ENCODE data around the gene PCNA.
"Not testable (repeated sequence)": the region's sequence is repeated elsewhere in the genome, so short reads cannot be mapped to it uniquely, and the experiment has no call there.

Gene PCNA

DNA sequence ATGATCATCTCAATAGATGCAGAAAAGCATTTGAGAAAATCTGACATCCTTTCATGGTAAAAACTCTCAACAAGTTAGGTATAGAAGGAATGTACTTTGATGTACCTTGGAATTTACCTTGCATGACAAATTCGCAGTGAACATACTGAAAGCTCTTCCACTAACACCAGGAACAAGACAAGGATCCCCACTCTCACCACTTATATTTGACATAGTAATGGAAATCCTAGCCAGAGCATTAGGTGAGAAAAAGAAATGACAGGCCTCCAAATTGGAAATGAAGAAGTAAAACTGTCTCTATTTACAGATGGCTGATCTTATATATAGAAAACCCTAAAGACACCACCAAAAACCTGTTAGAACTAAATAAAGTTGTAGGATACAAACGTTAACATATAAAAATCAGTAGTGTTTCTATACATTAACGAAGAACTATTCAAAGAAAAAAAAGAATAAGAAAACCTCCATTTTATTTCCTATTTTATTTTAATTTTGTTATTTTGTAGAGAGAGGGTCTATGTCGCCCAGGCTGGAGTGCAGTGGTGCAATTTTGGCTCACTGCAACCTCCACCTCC lies 26.9 kb downstream of the PCNA start:
- Mint-ChIP-seq H3K9me3 (no peaks in the 10 kb centered on the region), H3K36me3 (peaks cover 3% of the 10 kb centered on the region), H3K27ac (no peak overlapping the region), H3K27me3 (no peaks in the 10 kb centered on the region), H3K4me3 (no peak overlapping the region), H3K4me1 (peaks cover 23% of the 10 kb centered on the region)

GRCh38 chr20:5091902-5092301 lies 27.9 kb downstream of the PCNA start:
- H3K27ac Mint-ChIP-seq: no peak overlapping the region

DNA sequence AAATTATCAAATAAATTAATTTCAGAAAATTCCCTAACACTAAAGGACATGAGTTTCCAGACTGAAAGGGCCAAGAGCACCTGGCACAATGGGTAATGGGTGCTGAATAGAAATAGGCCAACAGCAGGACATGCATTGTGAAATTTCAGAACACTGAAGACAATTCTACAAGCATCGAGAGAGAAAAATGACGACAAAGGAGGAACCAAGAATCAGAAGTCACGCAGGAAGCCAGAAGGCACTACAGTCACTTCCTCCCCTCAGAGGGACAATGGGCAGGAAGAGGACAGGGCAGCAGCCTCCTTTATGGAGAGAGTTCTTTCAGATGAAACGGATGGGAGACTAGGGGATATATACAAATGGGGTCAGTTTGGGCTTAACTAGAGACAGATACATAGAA lies 29.6 kb downstream of the PCNA start:
- H3K9me3 Mint-ChIP-seq: no peaks in the 10 kb centered on the region
- H3K4me1 Mint-ChIP-seq: peaks cover 23% of the 10 kb centered on the region
- H3K27me3 Mint-ChIP-seq: no peaks in the 10 kb centered on the region
- no peak overlapping the region for H3K4me3 Mint-ChIP-seq
- peaks cover under 1% of the 10 kb centered on the region for H3K36me3 Mint-ChIP-seq
- H3K27ac Mint-ChIP-seq: peak overlapping the region; percentile 83

More at GRCh38 chr20:5091902-5092301, 27.9 kb downstream of the PCNA start:
- Mint-ChIP-seq H3K4me3 (no peak overlapping the region), H3K9me3 (no peaks in the 10 kb centered on the region), H3K36me3 (peaks cover 3% of the 10 kb centered on the region), H3K4me1 (peaks cover 23% of the 10 kb centered on the region), H3K27me3 (no peaks in the 10 kb centered on the region)

DNA sequence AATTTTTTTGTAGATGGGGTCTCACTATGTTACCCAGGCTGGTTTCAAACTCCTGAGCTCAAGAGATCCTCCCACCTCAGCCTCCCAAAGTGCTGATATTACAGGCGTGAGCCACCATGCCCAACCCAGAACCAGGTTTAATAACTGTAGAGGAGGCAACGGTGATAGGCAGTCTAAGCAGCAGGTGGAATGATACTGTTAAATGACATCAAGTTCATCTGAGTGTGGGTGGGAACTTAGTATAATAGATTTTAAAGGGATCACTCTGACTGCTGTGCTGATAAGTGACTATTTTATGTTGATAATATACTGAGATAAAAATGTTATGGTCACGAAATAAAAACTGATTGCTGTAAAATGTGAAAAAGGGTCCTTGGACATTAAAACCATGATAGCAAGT lies 31.1 kb downstream of the PCNA start:
- no peak overlapping the region for H3K4me3 Mint-ChIP-seq
- peaks cover 23% of the 10 kb centered on the region for H3K4me1 Mint-ChIP-seq
- no peaks in the 10 kb centered on the region for H3K36me3 Mint-ChIP-seq
- H3K9me3 Mint-ChIP-seq: no peaks in the 10 kb centered on the region
- no peaks in the 10 kb centered on the region for H3K27me3 Mint-ChIP-seq
- H3K27ac Mint-ChIP-seq: no peak overlapping the region

DNA sequence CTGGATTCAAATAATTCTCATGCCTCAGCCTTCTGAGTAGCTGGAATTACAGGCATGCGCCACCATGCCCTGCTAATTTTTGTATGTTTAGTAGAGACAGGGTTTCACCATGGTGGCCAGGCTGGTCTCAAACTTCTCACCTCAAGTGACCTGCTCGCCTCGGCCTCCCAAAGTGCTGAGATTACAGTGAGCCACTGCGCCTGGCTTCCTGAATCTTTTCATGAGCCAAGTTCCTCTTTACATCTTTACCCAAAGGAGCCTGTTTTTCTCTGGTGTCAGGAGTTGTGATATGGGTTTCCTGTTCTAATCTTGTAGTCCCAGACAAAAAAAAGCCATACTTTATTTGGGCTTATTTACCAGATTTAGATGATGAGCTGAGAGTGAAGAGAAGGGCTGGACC lies 34.4 kb downstream of the PCNA start:
- H3K4me3 Mint-ChIP-seq: no peak overlapping the region
- no peaks in the 10 kb centered on the region for H3K36me3 Mint-ChIP-seq
- peaks cover 21% of the 10 kb centered on the region for H3K4me1 Mint-ChIP-seq
- no peak overlapping the region for H3K27ac Mint-ChIP-seq
- H3K27me3 Mint-ChIP-seq: no peaks in the 10 kb centered on the region
- H3K9me3 Mint-ChIP-seq: no peaks in the 10 kb centered on the region

- no peaks in the 10 kb centered on the region for H3K27me3 Mint-ChIP-seq
- H3K27ac Mint-ChIP-seq: peak overlapping the region; percentile 66
- H3K4me3 Mint-ChIP-seq: no peak overlapping the region
- no peaks in the 10 kb centered on the region for H3K36me3 Mint-ChIP-seq
- H3K9me3 Mint-ChIP-seq: no peaks in the 10 kb centered on the region
- H3K4me1 Mint-ChIP-seq: peaks cover 32% of the 10 kb centered on the region
Observed at GRCh38 chr20:5080384-5080877, 39.3 kb downstream of the PCNA start.

DNA sequence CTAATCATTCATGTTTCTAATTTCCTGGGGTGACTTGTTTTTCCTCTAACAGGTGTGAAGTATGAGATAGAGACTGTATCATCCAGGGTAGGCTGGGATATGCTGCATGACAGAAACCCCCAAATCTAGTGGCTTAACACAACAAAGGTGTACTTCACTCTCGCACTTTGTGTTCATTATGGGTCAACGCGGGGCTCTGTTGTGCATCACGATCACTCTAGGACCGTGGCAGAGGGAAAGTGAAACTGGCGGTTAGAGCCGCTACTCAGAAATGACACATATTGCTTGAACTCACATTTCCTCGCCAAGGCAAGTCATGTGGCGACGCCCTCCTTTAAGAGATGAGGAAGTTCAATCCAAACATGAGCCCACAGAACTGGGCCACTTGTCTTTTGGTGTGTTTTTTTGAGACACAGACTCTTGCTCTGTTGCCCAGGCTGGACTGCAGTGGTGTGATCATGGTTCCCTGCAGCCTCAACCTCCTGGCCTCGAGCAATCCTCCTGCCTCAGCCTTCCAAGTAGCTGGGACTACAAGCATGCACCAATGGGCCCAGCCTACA lies 41.3 kb downstream of the PCNA start:
- Mint-ChIP-seq H3K4me3 (peak overlapping the region; percentile 70), H3K9me3 (no peaks in the 10 kb centered on the region), H3K27ac (peak overlapping the region; percentile 89), H3K36me3 (no peaks in the 10 kb centered on the region), H3K4me1 (peaks cover 32% of the 10 kb centered on the region), H3K27me3 (no peaks in the 10 kb centered on the region)

- H3K4me3 Mint-ChIP-seq: peak overlapping the region; percentile 70
- peaks cover 32% of the 10 kb centered on the region for H3K4me1 Mint-ChIP-seq
- no peaks in the 10 kb centered on the region for H3K36me3 Mint-ChIP-seq
- no peaks in the 10 kb centered on the region for H3K27me3 Mint-ChIP-seq
- H3K9me3 Mint-ChIP-seq: no peaks in the 10 kb centered on the region
- H3K27ac Mint-ChIP-seq: peak overlapping the region; percentile 89
Observed at GRCh38 chr20:5077761-5078387, 41.9 kb downstream of the PCNA start.

DNA sequence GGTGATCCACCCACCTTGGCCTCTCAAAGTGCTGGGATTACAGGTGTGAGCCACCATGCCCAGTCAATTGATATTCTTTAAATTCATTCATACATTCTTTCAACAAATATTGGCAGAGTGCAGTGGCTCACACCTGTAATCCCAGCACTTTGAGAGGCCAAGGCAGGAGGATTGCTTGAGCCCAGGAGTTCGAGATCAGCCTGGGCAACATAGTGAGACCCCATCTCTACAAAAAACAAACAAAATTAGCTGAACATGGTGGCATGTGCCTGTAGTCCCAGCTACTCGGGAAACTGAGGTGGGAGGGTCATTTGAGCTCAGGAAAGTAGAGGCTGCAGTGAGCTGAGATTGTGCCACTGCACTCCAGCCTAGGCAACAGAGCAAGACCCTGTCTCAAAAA lies 42.8 kb downstream of the PCNA start:
- H3K27ac Mint-ChIP-seq, H3K36me3 Mint-ChIP-seq, H3K27me3 Mint-ChIP-seq, H3K4me3 Mint-ChIP-seq, H3K9me3 Mint-ChIP-seq: not testable (repeated sequence)
- H3K4me1 Mint-ChIP-seq: peaks cover 32% of the 10 kb centered on the region

- Mint-ChIP-seq H3K4me3 (no peak overlapping the region), H3K27me3 (no peaks in the 10 kb centered on the region), H3K9me3 (no peaks in the 10 kb centered on the region), H3K27ac (no peak overlapping the region), H3K36me3 (no peaks in the 10 kb centered on the region), H3K4me1 (peaks cover 18% of the 10 kb centered on the region)
Observed at GRCh38 chr20:5074232-5074674, 45.5 kb downstream of the PCNA start.

GRCh38 chr20:5073660-5074231 lies 46.0 kb downstream of the PCNA start:
- Mint-ChIP-seq H3K4me3 (no peak overlapping the region), H3K9me3 (no peaks in the 10 kb centered on the region), H3K4me1 (peaks cover 13% of the 10 kb centered on the region), H3K36me3 (no peaks in the 10 kb centered on the region), H3K27me3 (no peaks in the 10 kb centered on the region), H3K27ac (no peak overlapping the region)

- H3K36me3 Mint-ChIP-seq: no peaks in the 10 kb centered on the region
- H3K27me3 Mint-ChIP-seq: no peaks in the 10 kb centered on the region
- H3K27ac Mint-ChIP-seq: no peak overlapping the region
- no peak overlapping the region for H3K4me3 Mint-ChIP-seq
- H3K4me1 Mint-ChIP-seq: peaks cover 5% of the 10 kb centered on the region
- H3K9me3 Mint-ChIP-seq: no peaks in the 10 kb centered on the region
Observed at GRCh38 chr20:5072756-5073659, 46.8 kb downstream of the PCNA start.

DNA sequence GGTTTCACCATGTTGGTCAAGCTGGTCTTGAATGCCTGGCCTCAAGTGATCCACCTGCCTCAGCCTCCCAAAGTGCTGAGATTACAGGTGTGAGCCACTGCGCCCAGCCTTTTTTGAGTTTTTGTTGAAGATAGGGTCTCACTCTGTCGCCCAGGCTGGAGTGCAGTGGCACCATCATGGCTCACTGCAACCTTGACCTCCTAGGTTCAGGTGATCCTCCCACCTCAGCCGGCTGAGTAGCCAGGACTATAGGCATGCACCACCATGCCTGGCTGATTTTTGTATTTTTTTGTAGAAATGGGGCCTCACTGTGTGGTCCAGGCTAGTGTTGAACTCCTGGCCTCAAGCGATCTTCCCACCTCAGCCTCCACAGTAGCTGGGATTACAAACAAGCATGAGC lies 47.8 kb downstream of the PCNA start:
- H3K9me3 Mint-ChIP-seq, H3K27ac Mint-ChIP-seq, H3K4me1 Mint-ChIP-seq, H3K36me3 Mint-ChIP-seq, H3K27me3 Mint-ChIP-seq, H3K4me3 Mint-ChIP-seq: not testable (repeated sequence)

DNA sequence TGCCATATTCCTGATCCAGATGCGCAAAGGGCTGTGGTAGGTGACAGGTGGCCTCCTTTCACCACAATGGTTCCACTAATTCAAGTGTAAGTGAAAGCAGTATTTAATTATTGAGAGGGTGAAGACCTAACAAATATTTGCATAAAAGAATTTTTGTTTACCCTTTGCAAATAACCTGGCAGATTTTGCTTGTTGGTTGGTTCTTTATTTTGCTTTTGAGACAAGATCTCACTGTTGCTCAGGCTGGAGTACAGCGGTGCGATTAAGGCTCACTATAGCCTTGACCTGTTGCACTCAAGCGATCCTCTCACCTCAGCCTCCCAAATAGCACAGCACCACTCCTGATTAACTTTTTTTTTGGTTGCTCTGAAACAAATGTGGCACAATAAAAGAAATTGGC lies 49.2 kb downstream of the PCNA start:
- H3K4me1 Mint-ChIP-seq: no peaks in the 10 kb centered on the region
- no peaks in the 10 kb centered on the region for H3K9me3 Mint-ChIP-seq
- no peak overlapping the region for H3K27ac Mint-ChIP-seq
- no peaks in the 10 kb centered on the region for H3K27me3 Mint-ChIP-seq
- H3K36me3 Mint-ChIP-seq: no peaks in the 10 kb centered on the region
- H3K4me3 Mint-ChIP-seq: no peak overlapping the region

- H3K9me3 Mint-ChIP-seq: no peaks in the 10 kb centered on the region
- H3K27me3 Mint-ChIP-seq: no peaks in the 10 kb centered on the region
- no peak overlapping the region for H3K4me3 Mint-ChIP-seq
- no peaks in the 10 kb centered on the region for H3K36me3 Mint-ChIP-seq
- H3K27ac Mint-ChIP-seq: no peak overlapping the region
- H3K4me1 Mint-ChIP-seq: no peaks in the 10 kb centered on the region
Observed at GRCh38 chr20:5070081-5070480, 49.7 kb downstream of the PCNA start.
